DMS 273 (cell line): ENCODE measurements around the gene APC2.

Experiments
- DNase-seq: peaks from one replicate; lab custom pipeline; 2025; ENCODE audit not compliant: unreplicated experiment; lab: John Stamatoyannopoulos, UW

The APC2 gene

DNA sequence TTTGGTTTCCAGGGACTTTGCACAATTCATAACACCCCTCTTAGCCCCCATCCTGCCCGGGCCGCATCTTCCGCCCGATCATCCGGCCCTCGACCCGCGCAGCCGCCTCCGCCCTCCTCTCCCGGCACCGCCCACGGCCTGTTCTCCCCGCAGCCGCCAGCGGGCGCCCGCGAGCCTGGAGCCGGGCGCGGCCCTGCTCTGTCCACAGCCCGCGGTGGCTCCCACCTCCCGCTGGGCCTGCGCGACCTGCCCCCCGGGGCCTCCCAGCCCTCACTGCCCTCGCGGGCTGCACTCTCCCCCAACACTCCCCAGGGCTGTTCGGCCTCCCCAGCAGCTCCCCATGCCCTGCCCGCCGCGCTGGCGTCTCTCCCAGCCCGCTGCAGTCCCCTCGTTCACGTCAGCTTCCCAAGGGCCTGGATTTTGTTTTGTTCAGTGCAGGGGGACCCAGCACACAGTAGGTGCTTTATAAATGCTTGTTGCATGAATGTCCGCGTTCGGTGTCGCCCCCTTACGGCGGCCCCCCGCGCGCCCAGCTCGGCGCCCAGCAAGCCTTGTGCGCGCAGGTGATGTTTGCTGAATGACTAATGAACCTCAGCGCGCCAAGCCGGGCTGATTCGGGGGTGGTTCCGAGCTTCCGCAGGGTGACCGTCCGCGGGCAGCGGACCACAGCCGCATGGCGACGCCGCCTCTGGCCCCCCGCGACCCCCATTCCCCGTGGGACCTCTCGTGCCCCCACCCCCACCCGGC is 4.6 kb upstream of the APC2 start:
- peak; percentile 89 for DNase-seq

DNA sequence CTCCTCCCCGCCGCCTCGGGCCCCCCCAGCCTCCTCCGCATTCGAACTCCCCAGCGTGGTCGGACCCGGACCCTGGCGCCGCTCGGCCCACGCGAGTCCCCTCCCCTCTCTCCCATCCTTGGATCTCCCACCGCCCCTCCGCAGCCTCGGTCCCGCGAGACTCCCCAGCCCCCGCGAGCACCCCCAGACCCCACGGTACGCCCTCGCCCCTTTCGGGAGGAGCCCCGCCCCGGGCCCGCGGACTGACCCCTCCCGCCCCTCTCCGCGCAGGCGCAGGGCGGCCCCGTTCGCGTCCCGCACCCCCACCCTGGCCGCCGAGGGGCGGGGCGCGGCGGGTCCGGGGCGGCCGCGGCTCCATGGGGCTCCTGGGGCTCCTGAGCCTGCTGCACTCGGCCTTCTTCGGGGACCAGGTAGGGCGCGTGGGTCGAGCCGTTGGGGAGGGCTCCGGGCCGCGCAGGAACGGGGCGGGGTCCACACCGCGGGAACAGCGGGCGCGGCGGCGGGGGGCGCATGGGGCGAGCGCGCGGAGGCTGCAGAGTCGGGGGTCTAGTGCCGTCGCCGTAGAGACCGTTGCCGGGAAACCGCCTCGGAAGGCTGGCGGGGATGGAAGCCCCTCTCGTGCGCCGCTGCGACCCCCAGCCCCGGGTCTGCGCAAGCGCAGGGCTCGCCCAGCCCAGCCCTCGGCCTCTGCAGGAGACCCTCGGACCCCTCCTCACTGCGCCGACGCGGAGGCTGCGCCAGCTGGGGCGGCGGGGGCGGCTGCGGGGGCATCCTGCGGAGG is 3.8 kb upstream of the APC2 start:
- DNase-seq = peak; percentile 87

GRCh38 chr19:1446713-1447481 is 3.0 kb upstream of the APC2 start:
- DNase-seq = peak; percentile 66

GRCh38 chr19:1447504-1447903 is 2.4 kb upstream of the APC2 start:
- DNase-seq = no peak

- DNase-seq = no peak
Observed at GRCh38 chr19:1447944-1448343, 2.0 kb upstream of the APC2 start.

DNA sequence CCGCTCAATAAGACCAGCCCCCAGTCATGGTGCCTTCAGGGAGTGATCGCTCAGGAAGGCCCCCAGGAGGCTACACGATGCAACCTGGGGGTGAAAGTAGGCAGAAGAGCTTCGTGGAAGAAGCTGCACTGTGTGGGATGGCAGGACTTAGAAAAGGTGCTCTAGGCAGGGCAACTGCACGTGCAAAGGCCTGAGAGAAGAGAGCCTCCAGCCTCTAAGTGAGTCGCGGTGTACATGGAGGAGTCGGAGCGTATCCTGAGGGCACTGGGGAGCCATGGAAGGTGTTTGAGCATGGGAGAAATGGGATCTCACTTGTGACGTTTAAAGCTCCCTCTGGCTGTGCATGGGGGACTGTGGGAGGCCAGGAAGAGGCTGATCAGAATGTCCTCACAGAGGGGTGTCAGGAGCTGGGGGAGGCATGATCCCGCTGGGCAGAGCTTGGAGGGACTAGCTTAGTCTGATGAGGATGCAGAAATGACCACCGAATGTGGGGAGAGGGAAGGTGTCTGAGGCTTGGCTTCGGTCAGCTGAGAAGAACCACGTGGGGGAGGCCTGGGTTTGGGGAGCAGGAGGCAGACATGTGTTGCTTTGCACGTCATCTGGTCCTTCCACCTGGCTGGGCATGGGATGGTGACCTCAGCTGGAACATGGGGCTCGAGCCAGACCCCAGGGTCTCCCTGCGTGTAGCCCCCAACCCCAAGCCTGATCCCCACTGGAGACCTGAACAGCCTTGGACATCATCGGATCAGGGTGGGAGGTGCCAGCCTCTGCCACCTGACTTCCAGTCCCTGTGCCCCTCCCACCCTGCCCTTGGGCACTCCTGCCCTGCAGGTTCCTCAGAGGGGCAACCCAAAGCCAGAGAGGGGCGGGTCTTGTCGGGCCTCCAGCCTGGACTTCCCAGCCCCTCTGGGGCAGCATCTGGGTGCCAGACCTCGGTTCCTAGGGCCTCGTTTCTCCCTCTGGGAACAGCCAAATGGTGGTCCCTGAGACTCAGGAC is 1.1 kb downstream of the APC2 start:
- DNase-seq = peak; percentile 54

DNA sequence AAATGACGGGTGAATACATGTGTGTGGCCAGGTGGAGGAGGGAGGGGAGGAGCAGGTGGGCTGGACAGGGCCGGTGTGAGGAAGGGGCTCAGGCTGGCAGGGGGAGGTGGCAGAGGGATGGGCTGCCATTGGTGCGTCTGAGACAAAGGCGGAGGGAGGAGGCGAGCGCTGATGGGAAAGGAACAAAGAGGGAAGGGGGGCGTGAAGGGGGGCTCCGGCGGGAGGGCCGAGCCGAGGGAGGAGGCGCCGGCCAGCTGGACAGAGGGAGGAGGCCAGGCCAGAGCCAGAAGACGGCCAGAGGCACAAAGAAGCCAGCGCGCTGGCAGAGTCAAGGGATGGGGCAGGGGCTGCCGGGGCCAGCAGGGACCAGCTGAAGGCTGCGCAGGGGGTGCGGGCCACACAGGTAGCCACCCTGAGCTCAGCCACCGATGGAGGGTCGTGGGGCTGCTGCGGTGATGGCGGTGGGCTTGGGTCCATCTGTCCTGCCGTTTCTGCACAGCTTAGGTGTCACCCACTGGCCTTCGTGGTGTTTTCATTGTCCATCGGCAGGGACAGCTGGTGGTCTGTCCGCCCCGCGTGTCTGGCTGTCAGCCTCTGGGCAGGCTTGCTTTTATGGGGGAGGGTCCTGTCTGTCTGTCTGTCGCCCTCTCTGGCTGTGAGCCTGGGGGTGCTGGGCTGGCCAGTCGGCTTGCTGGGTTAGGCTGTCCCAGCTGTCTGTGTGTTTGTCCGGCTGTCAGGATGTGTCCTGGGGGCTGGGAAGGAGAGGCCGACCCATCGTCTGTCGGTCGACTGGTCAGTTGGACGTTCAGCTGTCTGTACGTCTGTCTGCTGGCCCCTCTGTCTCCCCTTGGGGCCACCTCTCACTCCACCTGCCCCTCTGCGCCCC is 2.2 kb downstream of the APC2 start:
- DNase-seq = no peak

- DNase-seq = peak; percentile 60
Observed at GRCh38 chr19:1452802-1453524, 3.0 kb downstream of the APC2 start.

DNA sequence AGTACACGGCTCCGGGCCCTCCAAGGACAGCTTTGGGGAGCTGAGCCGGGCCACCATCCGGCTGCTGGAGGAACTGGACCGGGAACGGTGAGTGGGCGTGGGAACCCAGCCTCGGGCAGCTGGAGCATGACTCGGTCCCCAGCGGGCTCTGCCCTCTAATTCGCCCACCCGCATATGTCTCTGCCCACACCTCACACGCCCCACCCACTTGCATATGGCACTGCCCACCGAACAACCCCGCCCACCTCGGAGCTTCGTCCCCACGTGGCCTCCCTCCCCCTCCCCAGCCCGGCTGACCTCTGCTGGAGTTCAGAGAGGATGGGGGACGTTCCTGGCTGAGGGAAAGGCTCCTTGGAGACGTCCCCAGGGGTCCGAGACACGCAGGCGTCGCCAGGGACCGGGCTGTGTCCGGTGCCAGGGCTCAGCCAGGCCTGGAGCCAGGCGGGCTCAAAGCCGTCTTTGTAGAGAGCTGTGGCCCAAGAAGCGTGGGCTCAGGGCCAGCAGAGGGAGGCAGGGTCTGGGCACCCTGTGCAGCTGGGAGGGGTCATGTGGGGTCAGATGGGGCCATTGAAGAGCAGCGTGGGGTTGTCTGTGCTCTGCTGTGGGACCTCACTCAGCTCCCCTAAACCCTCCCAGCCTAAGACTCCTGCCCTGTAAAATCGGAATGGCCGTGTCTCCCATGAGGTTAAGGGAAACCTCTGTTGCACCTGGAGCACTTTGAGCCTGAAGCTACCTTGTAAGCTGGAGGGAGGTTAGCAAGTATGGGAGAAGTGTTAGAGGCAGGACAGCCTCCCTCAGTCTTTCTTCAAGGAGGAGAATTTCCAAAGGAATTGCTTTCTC is 3.8 kb downstream of the APC2 start:
- DNase-seq = peak; percentile 94

GRCh38 chr19:1455002-1455335 is 5.0 kb downstream of the APC2 start:
- no peak for DNase-seq

DNA sequence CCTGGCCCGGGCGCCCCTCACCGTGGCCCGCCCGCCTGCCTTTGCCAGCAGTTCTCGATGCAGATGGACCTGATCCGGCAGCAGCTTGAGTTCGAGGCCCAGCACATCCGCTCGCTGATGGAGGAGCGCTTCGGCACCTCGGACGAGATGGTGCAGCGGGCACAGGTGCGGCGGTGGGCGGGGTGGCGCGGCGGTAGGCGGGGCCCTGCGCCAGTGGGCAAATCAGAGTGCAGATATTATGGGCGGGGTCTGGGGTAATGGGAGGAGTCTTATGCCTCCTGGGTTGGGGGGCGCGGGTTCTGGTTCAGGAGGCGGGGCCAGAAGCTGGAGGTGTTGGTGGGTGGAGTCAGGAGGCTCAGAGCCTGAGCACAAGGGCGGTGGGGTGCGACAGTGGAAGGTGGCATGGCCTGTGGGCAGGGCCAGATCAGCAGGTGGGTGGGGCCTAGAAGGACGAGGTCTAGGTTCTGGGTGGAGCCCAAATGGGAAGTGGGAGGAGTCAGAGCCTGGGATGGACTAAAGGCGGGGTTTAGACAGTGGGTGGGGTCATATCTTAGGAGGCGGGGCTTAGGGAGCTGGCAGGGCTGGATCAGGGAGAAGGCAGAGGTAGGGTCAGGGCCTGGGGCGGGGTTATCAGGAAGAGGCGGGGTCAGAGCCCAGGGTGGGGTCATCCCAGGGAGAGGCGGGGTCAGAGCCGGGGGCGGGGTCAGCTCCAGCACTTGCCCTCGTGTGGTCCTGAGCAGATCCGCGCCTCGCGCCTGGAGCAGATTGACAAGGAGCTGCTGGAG is 5.6 kb downstream of the APC2 start:
- DNase-seq = peak; percentile 72

DNA sequence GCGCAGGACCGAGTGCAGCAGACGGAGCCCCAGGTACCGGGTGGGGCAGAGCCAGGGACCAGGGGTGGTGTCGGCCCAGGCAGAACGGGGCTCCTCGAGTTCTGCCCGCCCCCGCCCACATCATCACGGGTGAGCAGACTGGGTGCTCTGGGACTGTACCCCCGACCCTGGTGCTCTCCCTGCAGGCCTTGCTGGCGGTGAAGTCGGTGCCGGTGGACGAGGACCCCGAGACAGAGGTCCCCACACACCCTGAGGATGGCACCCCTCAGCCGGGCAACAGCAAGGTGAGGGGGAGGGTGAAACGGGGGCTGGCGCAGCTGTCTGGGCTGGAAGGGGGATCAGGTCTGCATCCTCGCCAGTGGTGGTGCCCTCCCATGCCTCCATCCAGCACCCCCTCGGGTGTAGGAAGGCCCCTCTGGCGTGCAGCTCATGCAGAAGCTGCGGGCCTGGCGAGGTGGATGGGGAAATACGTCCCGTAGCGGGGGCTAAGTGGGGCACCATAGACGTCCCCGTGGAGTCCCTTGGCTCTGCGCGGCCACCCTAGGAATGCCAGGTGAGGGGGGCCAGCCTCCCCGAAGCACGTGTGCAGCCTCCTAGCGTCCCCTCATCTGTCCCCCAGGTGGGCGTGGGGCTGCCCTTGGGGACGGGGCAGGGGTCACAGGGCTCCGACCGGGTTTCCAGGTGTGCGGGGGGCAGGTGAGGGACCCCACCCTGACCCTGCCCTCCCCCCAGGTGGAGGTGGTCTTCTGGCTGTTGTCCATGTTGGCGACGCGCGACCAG is 6.4 kb downstream of the APC2 start:
- no peak for DNase-seq

GRCh38 chr19:1457031-1457739 is 7.3 kb downstream of the APC2 start:
- DNase-seq = no peak

DNA sequence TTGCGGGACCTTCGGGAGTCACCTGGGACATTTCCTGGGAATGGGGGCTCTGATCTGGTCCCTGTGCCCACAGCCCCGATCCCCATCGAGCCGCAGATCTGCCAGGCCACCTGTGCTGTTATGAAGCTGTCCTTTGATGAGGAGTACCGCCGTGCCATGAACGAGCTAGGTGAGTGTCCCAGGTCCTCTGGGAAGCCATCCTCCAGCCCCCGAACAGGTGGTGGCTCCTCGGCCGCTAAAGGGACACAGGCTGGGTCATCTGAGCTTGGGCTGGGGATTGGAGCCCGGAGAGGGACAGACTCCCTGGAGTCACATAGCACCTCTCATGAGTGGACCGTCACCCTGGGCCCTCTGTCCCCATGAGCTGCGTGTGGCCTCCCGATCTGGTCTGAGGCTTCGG is 8.0 kb downstream of the APC2 start:
- DNase-seq = no peak

DNA sequence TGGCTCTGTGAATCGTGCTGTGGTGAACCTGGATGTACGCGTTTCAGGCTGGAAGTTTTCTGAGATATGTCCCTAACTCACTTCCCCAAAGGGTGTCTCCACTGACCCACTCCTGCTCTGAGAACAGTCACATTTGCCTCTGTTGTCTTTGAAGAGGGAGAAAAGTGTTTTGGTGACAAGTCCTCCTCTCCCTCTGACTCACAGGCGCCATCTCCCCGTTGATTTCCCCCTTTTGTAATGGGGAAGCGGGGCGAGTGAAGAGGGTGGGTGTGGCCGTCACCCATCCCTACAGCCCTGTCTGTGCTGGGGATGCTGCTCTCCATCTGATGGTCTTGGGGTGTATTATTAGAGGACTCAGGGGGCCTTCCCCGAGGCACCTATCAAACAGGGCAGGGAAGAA is 9.6 kb downstream of the APC2 start:
- DNase-seq = no peak
